ENCODE data around the gene IL32.
"Not testable (repeated sequence)": the region's sequence is repeated elsewhere in the genome, so short reads cannot be mapped to it uniquely, and the experiment has no call there.

Gene IL32

DNA sequence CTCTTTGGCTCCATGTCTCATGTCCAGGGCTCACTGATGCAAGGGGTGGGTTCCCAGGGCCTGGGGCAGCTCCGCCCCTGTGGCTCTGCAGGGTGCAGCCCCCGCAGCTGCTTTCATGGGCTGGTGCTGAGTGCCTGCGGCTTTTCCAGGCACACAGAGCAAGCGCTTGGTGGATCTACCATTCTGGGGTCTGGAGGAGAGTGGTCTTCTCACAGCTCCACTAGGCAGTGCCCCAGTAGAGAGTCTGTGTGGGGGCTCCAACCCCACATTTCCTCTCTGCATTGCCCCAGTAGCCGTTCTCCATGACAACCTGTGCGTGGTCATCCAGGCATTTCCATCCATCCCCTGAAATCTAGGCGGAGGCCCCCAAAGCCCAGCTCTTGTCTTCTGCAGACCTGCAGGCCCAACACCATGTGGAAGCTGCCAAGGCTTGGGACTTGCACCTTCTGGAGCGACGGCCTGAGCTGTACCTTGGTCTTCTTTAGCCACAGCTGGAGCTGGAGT lies 5.2 kb downstream of the IL32 start:
- no peak for DNase-seq (ENCODE audit: low spot score)

DNA sequence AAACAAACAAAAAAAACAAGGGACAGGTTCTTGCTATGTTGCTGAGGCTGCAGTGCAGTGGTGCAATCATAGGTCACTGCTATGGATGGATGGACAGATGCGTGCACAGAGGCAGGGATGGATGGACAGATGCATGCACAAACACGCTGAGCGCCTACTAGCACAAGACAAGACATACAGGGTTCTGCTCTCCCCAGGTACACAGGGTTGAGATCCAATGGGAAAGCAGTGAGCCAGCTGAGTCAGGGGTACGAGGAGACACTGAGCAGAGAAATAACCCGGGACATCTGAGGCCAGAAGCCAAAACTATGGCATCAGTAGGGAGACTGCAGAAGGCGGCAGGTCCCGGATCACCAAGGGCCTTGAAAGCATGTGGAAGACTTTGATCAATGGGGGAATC lies 6.2 kb downstream of the IL32 start:
- no peak for DNase-seq (ENCODE audit: low spot score)

DNA sequence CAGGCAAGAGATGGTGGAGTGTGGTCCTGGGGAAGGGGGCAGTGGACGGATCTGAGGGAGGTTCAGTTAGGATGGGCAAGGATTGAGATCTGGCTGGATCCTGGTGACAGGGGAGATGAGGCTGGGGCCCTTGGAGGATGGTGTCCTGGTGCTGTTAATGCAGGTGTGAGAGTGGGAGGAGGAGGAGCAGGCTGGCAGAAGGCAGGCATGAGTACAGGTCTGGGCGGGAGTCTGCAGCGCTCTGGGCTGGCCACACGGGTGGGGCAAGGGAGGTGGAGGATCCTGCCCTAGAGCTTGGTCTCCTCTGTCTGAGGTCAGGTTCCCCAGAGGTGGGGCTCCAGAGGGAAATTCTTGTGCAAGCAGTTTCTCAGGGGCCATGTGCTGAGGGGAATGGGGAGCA lies 6.7 kb downstream of the IL32 start:
- DNase-seq (ENCODE audit: low spot score): not testable (repeated sequence)

DNA sequence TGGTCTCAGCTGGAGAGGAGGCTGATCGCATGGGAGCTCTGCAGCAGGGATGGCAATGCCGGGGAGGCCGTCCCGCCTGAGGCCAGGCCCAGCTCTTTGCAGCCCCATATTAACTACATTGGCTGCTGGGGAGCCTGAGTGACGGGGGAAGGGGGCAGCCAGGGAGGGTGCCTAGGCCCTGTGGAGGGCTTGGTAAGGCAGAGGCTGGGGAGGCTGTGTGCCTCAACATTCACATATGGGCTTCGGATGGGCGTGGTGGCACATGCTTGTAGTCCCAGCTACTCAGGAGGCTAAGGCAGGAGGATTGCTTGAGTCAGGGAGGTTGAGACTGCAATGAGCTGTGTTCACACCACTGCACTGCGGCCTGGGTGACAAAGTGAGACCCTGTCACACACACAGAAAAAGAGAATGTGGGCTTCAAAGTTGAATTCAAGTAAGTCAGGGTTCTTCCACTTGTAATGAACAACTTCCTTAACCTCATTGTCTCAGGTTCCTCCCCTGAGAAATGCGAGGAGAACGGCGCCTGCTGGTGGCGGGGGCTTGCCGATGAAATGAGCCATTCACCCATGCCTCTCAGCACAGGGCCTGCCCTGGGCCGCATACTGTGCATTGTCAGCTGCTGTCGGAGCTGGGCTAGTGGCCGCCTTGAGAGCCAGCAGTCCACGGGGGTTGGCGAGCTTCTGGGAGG lies 7.3 kb downstream of the IL32 start:
- DNase-seq (ENCODE audit: low spot score): not testable (repeated sequence)

DNA sequence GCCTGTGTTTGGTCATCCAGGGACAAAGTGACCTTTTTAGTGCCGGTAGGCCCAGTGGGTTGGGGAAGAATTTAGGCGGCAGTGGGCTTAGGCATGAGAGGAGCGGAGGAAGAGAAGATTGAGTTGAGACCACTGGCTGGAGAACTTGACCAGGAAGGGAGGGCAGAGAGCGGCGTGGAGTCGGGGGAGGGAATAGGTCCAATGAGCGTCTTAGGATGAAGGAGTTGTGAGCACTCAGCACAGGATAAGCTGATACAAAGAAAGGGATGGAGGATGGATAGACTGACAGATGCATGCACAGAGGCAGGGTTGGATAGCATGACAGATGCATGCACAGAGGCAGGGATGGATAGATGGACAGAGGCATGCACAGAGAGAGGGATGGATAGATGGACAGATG lies 8.0 kb downstream of the IL32 start:
- DNase-seq (ENCODE audit: low spot score): no peak

DNA sequence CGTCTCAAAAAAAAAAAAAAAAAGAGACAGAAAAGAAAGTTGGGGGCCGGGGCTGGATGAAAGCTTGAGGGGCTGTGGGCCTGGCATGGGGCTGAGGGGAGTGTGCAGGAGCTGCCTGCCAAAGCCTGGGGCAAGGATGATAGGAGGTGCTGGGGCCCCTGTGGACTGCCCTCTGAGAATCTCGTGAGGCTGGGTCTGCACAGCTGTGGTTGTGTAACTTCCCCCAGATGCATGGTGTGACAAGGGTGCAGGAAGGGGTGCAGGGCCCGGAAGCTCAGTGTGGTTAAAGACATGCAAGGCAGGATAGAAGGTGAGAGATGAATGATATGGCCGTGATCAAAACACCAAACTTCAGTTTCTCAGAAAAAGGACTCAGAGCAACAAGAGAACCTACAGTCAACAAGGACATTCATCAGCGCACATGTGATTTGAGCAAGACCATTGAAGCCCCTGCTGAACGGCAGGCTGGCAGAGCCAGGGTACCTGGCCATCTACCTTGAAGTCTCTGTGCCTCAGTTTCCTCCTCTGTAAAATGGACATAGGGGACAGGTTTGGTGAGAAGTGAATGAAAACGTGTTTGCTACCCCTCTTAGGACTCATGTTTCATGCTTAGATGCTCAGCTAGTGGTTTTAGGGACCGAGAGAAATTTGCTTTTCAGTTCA lies 9.6 kb downstream of the IL32 start:
- peak; percentile 37 for DNase-seq (ENCODE audit: low spot score)

DNA sequence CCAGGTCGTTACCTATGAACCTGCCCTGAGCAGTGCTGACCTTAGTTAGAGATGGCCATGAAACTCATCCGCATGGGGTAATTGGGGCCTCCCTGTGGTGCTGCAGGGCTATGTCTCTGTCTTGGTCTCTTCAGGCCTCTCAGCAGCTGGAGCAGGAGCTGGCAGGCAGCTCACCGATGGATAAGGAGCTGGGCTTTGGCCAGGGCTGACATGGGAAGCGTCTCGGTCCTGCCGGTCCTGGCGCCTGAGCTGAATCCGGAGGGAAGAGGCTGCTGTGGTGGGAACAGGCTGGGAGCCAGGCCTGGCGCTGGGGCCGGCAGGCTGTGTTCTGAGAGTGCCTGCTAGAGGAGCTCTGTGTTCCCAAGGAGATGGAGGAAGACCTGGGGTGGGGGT lies 10.1 kb downstream of the IL32 start:
- DNase-seq (ENCODE audit: low spot score): no peak

DNA sequence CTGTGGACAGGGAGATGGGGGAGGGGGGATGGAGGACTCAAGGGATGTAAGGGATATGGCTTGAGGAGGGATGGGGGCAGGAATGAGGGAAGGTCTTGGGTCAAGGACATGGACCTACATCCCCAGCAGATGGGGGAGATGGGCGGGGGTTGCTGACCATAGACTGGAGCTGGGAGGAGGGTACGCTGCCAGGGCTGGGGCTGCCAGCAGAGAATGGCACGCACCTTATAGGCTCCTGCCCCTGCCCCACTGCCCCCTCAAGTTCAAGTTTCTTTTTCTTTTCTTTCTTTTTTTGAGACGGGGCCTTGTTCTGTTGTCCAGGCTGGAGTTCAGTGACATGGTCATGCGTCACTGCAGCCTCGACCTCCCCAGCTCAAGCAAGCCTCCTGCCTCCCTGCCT lies 10.5 kb downstream of the IL32 start:
- DNase-seq (ENCODE audit: low spot score): not testable (repeated sequence)

DNA sequence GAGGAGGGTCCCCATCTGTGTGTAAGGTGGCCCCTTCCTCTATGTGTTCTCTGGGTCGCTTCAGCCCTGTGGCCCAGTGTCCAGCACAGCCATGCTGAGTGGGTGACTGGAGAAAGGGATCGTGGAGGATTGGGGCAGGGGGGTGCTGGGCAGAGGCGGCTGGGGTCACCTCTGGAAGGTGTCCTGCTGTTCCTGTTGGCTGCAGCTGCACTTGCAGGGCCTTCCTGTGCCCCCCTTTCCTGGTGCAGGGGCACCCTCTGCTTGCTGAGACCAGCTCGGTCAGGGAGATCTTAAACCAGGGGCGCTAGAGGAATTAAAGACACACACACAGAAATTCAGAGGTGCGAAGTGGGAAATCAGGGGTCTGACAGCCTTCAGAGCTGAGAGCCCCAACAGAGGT lies 11.1 kb downstream of the IL32 start:
- DNase-seq (ENCODE audit: low spot score): no peak

DNA sequence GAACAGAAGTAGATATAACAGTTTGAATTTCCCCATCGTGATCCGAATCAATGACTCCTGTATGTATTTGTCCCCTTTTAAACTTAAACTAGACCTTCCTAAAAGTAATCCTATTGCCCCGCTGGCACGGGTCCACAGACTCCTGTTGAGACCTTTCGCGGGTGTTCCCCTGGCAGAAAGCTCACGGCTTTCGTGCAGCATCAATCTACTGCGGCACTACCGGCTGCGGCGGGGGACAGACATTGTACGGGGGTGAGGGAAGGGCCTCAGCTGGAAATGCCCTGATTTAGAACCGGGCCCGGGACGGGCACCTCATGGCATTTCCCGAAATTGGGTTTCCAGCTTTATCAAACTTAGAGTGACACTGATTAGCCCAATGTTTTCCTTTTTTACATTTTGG lies 14.6 kb downstream of the IL32 start:
- DNase-seq (ENCODE audit: low spot score): no peak

DNA sequence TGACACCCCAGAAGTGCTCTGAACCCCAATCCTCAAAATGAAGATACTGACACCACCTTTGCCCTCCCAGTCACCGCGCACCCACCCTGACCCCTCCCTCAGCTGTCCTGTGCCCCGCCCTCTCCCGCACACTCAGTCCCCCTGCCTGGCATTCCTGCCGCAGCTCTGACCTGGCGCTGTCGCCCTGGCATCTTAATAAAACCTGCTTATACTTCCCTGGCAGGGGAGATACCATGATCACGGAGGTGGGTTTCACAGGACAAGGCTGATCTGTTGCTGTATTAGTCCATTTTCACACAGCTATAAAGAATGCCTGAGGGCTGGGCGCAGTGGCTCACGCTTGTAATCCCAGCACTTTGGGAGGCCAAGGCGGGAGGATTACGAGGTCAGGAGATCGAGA lies 16.5 kb downstream of the IL32 start:
- DNase-seq (ENCODE audit: low spot score): not testable (repeated sequence)

DNA sequence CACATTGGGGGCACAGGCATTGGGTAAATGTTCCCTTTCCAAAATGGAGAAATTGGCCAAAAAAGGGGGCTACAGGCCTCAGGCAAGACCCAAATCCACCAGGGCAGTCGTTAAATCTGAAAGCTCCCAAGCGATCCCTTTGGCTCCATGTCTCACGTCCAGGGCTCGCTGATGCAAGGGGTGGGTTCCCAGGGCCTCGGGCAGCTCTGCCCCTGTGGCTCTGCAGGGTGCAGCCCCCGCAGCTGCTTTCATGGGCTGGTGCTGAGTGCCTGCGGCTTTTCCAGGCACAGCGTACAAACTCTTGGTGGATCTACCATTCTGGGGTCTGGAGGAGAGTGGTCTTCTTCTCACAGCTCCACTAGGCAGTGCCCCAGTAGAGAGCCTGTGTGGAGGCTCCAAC lies 18.0 kb downstream of the IL32 start:
- not testable (repeated sequence) for DNase-seq (ENCODE audit: low spot score)

DNA sequence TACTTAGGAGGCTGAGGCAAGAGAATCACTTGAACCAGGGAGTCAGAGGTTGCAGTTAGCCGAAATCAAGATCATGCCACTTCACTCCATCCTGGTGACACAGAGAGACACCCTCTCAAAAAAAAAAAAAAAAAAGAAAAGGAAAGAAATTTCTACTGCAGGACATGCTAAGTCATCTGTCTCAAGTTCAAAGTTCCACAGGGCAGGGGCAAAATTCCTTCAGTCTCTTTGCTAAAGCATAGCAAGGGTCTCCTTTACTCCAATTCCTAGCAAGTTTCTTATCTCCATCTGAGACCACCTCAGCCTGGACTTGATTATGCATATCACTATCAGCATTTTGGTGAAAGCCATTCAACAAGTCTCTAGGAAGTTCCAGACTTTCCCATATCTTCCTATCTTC lies 19.1 kb downstream of the IL32 start:
- no peak for DNase-seq (ENCODE audit: low spot score)

DNA sequence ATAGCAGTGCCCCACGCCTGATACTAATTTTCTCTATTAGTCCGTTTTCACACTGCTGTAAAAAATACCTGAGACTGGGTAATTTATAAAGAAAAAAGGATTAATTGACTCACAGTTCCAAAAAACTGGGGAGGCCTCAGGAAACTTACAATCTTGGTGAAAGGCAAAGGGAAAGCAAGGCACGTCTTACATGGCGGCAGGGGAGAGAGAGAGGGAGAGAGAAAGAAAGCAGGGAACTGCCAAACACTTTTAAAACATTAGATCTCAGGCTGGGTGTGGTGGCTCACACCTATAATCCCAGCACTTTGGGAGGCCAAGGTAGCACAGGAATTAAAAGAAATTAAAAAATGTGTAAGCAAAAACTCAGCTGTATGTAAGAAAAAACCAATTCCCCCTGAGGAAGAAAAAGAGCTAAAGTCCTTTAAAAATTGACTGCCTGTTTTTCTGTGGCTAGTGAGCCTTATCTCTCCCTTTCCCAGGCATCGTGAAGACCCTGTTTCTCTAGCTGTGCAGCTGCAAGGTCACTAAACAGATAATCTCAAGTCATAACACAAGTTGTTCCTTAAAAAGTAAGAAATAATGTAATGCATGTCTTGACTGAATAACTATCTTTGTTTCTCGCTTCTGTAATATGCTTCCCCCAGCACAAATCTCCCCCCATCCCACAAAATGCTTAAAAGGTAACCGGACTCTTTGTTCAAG lies 19.7 kb downstream of the IL32 start:
- DNase-seq (ENCODE audit: low spot score): no peak

DNA sequence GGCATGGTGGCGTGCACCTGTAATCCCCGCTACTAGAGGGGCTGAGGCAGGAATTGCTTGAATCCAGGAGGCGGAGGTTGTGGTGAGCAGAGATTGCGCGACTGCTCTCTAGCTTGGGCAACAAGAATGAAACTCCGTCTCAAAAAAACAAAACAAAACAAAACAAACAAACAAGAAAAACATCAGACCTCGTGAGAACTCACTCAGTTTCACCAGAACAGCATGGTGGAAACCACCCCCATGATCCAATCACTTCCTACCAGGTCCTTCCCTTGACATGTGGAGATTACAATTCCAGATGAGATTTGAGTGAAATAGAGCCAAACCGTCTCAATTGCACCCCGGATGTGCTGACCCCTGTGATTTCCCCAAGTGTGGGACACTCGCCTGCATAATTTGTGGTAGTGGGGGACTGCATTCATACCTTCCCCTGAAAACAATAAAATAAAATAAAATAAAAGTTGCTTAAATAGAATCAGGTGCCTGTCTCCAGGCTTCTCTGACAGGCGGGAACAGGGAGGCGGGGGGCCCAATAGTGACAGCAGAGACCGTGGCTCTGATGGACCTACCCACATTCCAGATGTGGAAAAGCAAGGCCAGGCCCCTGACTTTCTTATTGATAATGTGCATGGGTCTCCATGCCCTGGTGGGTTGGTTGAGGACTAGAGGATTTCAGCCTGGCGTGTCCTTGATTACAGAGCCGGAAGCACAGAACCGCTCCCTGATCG lies 20.6 kb downstream of the IL32 start:
- DNase-seq (ENCODE audit: low spot score): no peak

DNA sequence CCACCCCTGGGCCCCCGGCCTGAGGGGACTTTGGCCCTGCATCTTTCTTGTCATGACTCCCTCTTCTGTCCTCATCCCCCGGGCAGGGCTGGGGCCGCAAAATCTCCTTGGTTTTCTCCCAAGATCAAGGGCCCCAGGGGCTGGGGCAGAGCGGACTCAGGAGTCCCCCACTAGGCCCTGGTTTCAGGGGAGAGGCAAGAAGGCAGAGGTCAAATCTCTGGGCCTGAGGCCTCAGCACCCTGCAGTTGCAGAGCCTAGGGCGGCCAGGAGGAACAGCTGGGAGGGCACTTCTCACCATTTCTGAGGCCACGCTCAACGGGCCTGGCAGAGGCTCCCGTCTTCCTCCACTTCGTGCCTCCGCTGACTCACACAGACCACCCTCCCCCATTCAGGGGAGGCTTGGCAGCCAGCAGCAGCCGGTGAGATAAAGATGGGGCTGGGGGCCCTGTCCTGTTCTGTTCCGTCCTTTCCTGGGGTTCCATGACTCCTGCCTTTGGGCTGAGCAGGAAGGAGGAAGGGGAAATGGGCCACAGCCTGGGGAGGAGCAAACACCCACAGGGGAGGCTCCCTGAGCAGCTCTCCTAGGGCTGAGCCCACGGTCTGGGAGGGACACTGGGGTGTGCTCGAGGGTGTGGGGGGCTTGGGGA lies 21.3 kb downstream of the IL32 start:
- DNase-seq (ENCODE audit: low spot score): no peak

DNA sequence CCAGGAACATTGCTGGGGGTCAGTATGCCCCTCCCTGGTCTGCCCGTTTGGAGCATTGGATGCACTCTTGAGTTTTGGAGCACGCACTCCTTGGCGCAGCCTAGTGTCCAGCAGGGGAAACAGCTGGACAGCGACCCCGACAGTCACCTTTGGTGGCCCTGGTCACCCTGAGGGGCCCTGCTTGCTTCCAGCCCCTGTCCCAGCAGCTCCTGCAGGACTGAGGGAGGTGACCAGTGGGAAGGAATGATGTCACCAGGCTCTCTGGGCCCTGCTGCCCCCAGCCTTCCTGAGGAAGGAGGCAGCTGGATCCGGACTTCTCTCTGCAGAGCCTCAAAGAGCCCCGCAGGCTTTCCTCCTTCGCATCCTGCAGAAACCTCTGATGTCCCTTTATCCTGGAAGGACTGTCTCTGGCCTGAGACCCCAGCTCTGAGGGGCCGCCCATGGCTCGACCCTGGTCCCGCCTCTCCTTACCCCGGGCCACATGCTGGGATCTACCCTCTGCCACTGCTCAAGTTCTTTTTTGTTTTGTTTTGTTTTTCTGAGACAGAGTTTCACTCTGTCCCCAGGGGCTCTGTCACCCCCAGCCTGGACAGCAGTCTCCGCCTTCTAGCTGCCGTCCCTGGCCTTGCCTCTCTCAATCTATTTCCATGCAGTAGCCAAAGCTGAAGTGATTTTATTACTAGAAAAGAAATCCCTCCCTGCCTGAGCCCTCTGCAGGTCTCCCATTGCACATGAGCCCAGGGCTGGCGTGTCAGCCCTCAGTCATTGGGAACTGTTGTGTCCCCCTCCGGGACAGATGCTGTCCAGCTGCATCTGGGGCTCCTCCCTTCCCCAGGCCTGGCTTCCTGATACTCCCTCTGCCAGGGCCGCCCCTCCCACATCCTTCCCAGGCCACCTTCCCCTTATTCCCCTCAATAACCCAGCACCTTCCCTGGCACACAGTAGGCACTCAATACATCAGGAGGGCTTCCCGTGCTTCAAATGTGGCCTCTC lies 22.1 kb downstream of the IL32 start:
- DNase-seq (ENCODE audit: low spot score): no peak

DNA sequence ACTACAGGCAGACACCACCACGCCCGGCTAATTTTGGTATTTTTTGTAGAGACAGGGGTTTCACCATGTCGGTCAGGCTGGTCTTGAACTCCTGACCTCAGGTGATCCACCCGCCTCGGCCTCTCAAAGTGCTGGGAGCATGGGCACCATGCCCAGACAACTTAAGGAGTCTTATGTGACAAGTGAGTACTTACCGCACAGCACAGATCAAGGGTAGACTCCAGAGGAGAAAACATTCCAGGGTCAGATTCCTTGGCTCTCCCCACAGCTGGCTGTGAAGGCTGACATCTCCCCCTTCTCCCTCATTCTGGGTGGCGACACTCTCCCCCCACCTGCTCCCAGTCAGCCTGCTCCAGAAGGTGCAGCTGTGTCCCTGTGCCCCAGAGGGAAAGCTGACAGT lies 23.0 kb downstream of the IL32 start:
- no peak for DNase-seq (ENCODE audit: low spot score)

DNA sequence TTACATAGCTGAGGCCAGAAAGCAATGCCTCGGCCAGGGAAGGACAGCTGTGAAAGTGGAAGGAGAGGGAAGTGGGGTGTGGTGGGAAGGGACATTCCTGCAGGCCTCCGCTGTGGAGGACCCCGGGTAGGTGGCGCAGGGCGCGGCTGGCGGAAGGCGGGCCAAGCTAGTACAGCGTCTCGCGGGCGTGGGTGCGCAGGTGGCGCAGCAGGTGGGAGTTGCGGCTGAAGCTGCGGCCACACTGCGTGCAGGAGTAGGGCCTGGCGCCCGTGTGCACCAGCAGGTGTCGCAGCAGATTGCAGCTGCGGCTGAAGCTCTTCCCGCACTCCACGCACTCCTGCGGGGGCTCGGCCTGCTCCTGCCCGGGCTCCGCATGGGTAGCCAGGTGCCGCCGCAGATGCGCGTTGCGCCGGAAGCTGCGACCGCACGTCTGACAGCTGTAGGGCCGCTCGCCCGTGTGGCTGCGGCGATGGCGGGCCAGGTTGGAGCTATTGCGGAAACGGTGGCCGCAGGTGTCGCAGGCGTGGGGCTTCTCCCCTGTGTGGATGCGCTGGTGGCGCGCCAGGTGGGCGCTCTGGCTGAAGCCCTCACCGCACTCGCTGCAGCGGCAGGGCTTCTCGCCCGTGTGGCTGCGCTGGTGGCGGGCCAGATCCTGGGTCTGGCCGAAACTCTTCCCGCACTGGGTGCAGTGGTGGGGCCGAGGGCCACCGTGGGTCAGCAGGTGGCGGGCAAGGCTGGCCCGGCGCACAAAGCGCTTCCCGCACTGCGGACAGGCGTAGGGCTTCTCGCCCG lies 23.7 kb downstream of the IL32 start:
- DNase-seq (ENCODE audit: low spot score): no peak
